A549 (cell line): ENCODE data around the gene CCDC85B. TPM values are rescaled to one million over a fixed set of nuclear protein-coding genes. Genes with fewer than 3 reads are reported as not detected.

Experiments used
- ATAC-seq, 2 experiments: fragments of 200-7000 bp in 1 of 2; fragments of >200 bp in 1 of 2; cut with Nextera tagmentation in 1 of 2; cut with Tn5 transposase in 1 of 2; 3 replicates each; pipeline versions ENCODE4 v1.8.0 to v1.9.1; 2018 to 2020; ENCODE audit warnings: mild to moderate bottlenecking in 1 of 2, moderate library complexity in 1 of 2
- CTCF ChIA-PET: fragments of 300-600 bp; sonication (Branson Sonifier 250); formaldehyde crosslinking; extraction: SDS; loops from one replicate; lab custom pipeline; 2021; ENCODE audit warnings: antibody characterized with exemption, inconsistent platforms; lab: Yijun Ruan, JAX
- POLR2A ChIA-PET: fragments of 350-600 bp; formaldehyde crosslinking; extraction: SDS; loops from one replicate; lab custom pipeline; 2021; ENCODE audit warnings: antibody characterized with exemption, inconsistent platforms; lab: Yijun Ruan, JAX
- DNase-seq, 2 experiments: peaks; one replicate each; pipeline versions ENCODE4 v3.0.0 to v3.0.0-alpha.2; 2011 to 2016; ENCODE audit warnings: low read depth in 1 of 2, low spot score in 1 of 2
- FAIRE-seq: peaks from 2 replicates; lab custom pipeline; 2011; peaks lifted over from hg19 to GRCh38; lab: Jason Lieb, UNC
- H3K27ac ChIP-seq, 2 experiments: fragments of >200 bp; sonication (Bioruptor Twin); formaldehyde crosslinking; 3 replicates each; pipeline ENCODE4 v1.5.1; 2016 to 2017
- H3K4me1 ChIP-seq: fragments of >200 bp; sonication (Bioruptor Twin); formaldehyde crosslinking; 3 replicates; pipeline ENCODE4 v1.6.1; 2016
- H3K4me2 ChIP-seq: fragments of >200 bp; sonication (Bioruptor Twin); formaldehyde crosslinking; 3 replicates; pipeline ENCODE4 v1.6.1; 2016
- H3K4me3 ChIP-seq: fragments of >200 bp; sonication (Bioruptor Twin); formaldehyde crosslinking; 3 replicates; pipeline ENCODE4 v1.5.1; 2016
- H3K9me3 ChIP-seq: fragments of >200 bp; sonication (Bioruptor Twin); formaldehyde crosslinking; 3 replicates; pipeline ENCODE4 v1.6.1; 2016
- BHLHE40 ChIP-seq: IDR thresholded peaks from 2 replicates; pipeline ENCODE4 v1.6.1; 2012; ENCODE audit warnings: low read depth, low read length, inconsistent platforms
- CBX8 ChIP-seq: fragments of 200-600 bp; sonication (generic); IDR thresholded peaks from 2 replicates; pipeline ENCODE4 v1.6.1; 2016
- CEBPB ChIP-seq, 2 experiments: fragments of >200 bp in 1 of 2; sonication (Bioruptor Twin) in 1 of 2; formaldehyde crosslinking in 1 of 2; IDR thresholded peaks; 2 replicates each; pipeline ENCODE4 v1.6.1; 2012 to 2016
- CHD4 ChIP-seq: fragments of 200-600 bp; sonication (generic); IDR thresholded peaks from 2 replicates; pipeline ENCODE4 v1.6.1; 2016; ENCODE audit warnings: antibody characterized with exemption, mild to moderate bottlenecking, borderline replicate concordance
- EHF ChIP-seq: fragments of 250-450 bp; sonication (Bioruptor Pico); IDR thresholded peaks from 2 replicates; pipeline ENCODE4 v1.5.0; 2020; ENCODE audit warnings: mild to moderate bottlenecking
- EHMT2 ChIP-seq: fragments of 200-600 bp; sonication (generic); IDR thresholded peaks from 2 replicates; pipeline ENCODE4 v1.6.1; 2016; ENCODE audit warnings: antibody characterized with exemption, low read depth, mild to moderate bottlenecking, moderate library complexity
- ESRRA ChIP-seq: fragments of 150-350 bp; IDR thresholded peaks from 2 replicates; pipeline ENCODE4 v1.6.1; 2014; ENCODE audit warnings: mild to moderate bottlenecking, low read length, borderline replicate concordance
- FOSB ChIP-seq: fragments of 250-450 bp; sonication (Bioruptor Pico); IDR thresholded peaks from 2 replicates; pipeline ENCODE4 v1.5.0; 2020; ENCODE audit warnings: mild to moderate bottlenecking, moderate library complexity
- FOSL2 ChIP-seq, 2 experiments: fragments of 450-650 bp in 1 of 2; fragments of >200 bp in 1 of 2; sonication (Bioruptor Twin) in 1 of 2; formaldehyde crosslinking; IDR thresholded peaks; 2 replicates each; pipeline versions ENCODE4 v1.5.0 to v1.6.1; 2016 to 2020; ENCODE audit warnings: mild to moderate bottlenecking in 1 of 2, moderate library complexity in 1 of 2
- HES2 ChIP-seq: fragments of >200 bp; sonication (Bioruptor Twin); formaldehyde crosslinking; IDR thresholded peaks from 2 replicates; pipeline ENCODE4 v1.6.1; 2016
- HOXA7 ChIP-seq: fragments of 250-450 bp; sonication (Bioruptor Pico); IDR thresholded peaks from 2 replicates; pipeline ENCODE4 v1.5.0; 2020; ENCODE audit warnings: mild to moderate bottlenecking, moderate library complexity
- JUNB ChIP-seq: fragments of >200 bp; sonication (Bioruptor Twin); formaldehyde crosslinking; IDR thresholded peaks from 2 replicates; pipeline ENCODE4 v1.6.1; 2016
- KDM1A ChIP-seq: fragments of 200-600 bp; sonication (generic); IDR thresholded peaks from 2 replicates; pipeline ENCODE4 v1.6.1; 2016; ENCODE audit warnings: low read depth, mild to moderate bottlenecking
- KDM5A ChIP-seq: fragments of 200-600 bp; sonication (generic); IDR thresholded peaks from 2 replicates; pipeline ENCODE4 v1.6.1; 2016; ENCODE audit warnings: antibody characterized with exemption, mild to moderate bottlenecking
- MAZ ChIP-seq: fragments of 150-350 bp; IDR thresholded peaks from 2 replicates; pipeline ENCODE4 v1.6.1; 2014; ENCODE audit warnings: antibody characterized with exemption, low read depth, low read length, borderline replicate concordance
- MYC ChIP-seq: IDR thresholded peaks from 2 replicates; pipeline ENCODE4 v1.6.1; 2012; ENCODE audit warnings: mild to moderate bottlenecking, inconsistent platforms, low read length, improper control_type of control experiment, borderline replicate concordance
- NFE2L2 ChIP-seq: fragments of 150-350 bp; conservative IDR thresholded peaks from 2 replicates; pipeline ENCODE4 v1.6.1; 2014; ENCODE audit warnings: low read length
- PHF8 ChIP-seq: fragments of 200-600 bp; sonication (generic); IDR thresholded peaks from 2 replicates; pipeline ENCODE4 v1.6.1; 2016; ENCODE audit warnings: low read depth, mild to moderate bottlenecking, antibody characterized with exemption, moderate library complexity, borderline replicate concordance
- POLR2A ChIP-seq: IDR thresholded peaks from 2 replicates; pipeline ENCODE4 v1.6.1; 2012; ENCODE audit warnings: mild to moderate bottlenecking, low read length
- RCOR1 ChIP-seq: fragments of 150-350 bp; IDR thresholded peaks from 2 replicates; pipeline ENCODE4 v1.6.1; 2014; ENCODE audit warnings: antibody characterized with exemption, low read length, low read depth
- RFX5 ChIP-seq: fragments of 450-650 bp; IDR thresholded peaks from 2 replicates; pipeline ENCODE4 v1.7.1; 2014; ENCODE audit warnings: antibody characterized with exemption, mild to moderate bottlenecking, moderate library complexity
- SMC3 ChIP-seq: fragments of >200 bp; sonication (Bioruptor Twin); formaldehyde crosslinking; IDR thresholded peaks from 3 replicates; pipeline ENCODE4 v1.6.1; 2018; ENCODE audit warnings: inconsistent platforms
- ZC3H11A ChIP-seq: fragments of 450-650 bp; IDR thresholded peaks from 2 replicates; pipeline ENCODE4 v1.6.1; 2014; ENCODE audit warnings: antibody characterized with exemption, mild to moderate bottlenecking
- ZNF302 ChIP-seq: fragments of 250-450 bp; sonication (Bioruptor Pico); IDR thresholded peaks from 2 replicates; pipeline ENCODE4 v1.9.0; 2021; ENCODE audit warnings: inconsistent platforms, mild to moderate bottlenecking, moderate library complexity
- WGBS: methylation state at CpG from one replicate; pipeline ENCODE4 v1.1.6; 2017; ENCODE audit errors: missing lambda C conversion rate; 5-methylcytosine and 5-hydroxymethylcytosine counted together
- polyA plus RNA-seq, 4 experiments: library from polyadenylated mRNA; depleted of rRNA in 3 of 4; stranded (reverse); fragments of >200 nt; fragmentation: RNase III in 1 of 4; extraction: RNeasy Plus Mini Kit Qiagen cat#74134 plus additional on column Dnase treatment in 1 of 4; gene quantifications; 2 replicates in 3 of 4; 3 replicates in 1 of 4; pipeline ENCODE4 v1.2.3, GENCODE V29; 2011 to 2017

Gene CCDC85B
- polyA plus RNA-seq, 2 of the 4 experiments (the other 2 are of a cell fraction), result 7.3 to 27.5 TPM

- CTCF ChIA-PET, result interaction anchor here (0.8 to 7.6 kb wide), 8 partner anchors 7 to 160 kb away, joined by 3 to 195 read pairs (median 4); partner anchors contain the start of genes CCDC85B, CTSW, EFEMP2 and FIBP
- Histone ChIP-seq H3K4me1 (peaks cover 10% of the 10 kb centered on the region), H3K9me3 (no peaks in the 10 kb centered on the region), H3K4me3 (no peak overlapping the region; the same call in 2 of the 3 replicates)
- TF ChIP-seq MYC, result no peak
- TF ChIP-seq CEBPB (IDR thresholded peaks at IDR 0.05), result no peak
- TF ChIP-seq SMC3, result no peak
- TF ChIP-seq FOSL2 (IDR thresholded peaks at IDR 0.05), result no peak
- no peak for TF ChIP-seq FOSL2 (CRISPR knock-in tag; IDR thresholded peaks at IDR 0.05)
- no peak for TF ChIP-seq HOXA7 (CRISPR knock-in tag)
- TF ChIP-seq POLR2A, result no peak
- TF ChIP-seq CHD4, result no peak
- TF ChIP-seq RFX5, result no peak
- no peak for TF ChIP-seq FOSB (CRISPR knock-in tag)
- no peak for TF ChIP-seq KDM5A
- TF ChIP-seq PHF8, result no peak
- no peak for TF ChIP-seq ESRRA
- TF ChIP-seq, all 56 proteins: peak for 0
- Histone ChIP-seq H3K27ac (peak overlapping the region in 1 of 2 experiments; percentile 96; a peak in 3 of 6 replicates), H3K4me2 (peak overlapping the region; percentile 87)
- ATAC-seq, result no peak
- 100% methylated on average over 5 of the region's 5 CpGs for WGBS
- FAIRE-seq, result no peak
- POLR2A ChIA-PET, result interaction anchor here (1.3 kb wide), 1 partner anchor 28 kb away, joined by 4 read pairs; the partner anchor contains the start of gene CCDC85B
- DNase-seq, result no peak
Observed at GRCh38 chr11:65862191-65862735, 28.2 kb upstream of the CCDC85B start.

- ATAC-seq, result no peak
- Histone ChIP-seq H3K27ac (no peak overlapping the region), H3K4me3 (no peak overlapping the region)
- ChIA-PET CTCF (interaction anchor here (0.8 to 7.6 kb wide), 9 partner anchors 6 to 126 kb away, joined by 3 to 195 read pairs (median 4); partner anchors contain the start of genes CCDC85B, CTSW, EFEMP2 and FIBP), POLR2A (interaction anchor here (1.3 kb wide), 1 partner anchor 27 kb away, joined by 4 read pairs; the partner anchor contains the start of gene CCDC85B)
- WGBS, result 90% methylated on average over 24 of the region's 24 CpGs
- TF ChIP-seq SMC3 (no peak), EHF (no peak), CBX8 (no peak), NFE2L2 (no peak), MAZ (no peak), HES2 (no peak), EHMT2 (no peak), ZNF302 (no peak), MYC (no peak), KDM1A (no peak)
- TF ChIP-seq, all 56 proteins: peak for 0
- no peaks in the 10 kb centered on the region for H3K9me3 ChIP-seq
- H3K4me1 ChIP-seq, result peaks cover 10% of the 10 kb centered on the region
- no peak overlapping the region for H3K4me2 ChIP-seq
- DNase-seq (no peak), FAIRE-seq (no peak)
Observed at GRCh38 chr11:65862941-65863888, 27.3 kb upstream of the CCDC85B start.

- Histone ChIP-seq H3K4me3 (no peak overlapping the region), H3K9me3 (no peaks in the 10 kb centered on the region), H3K4me1 (peaks cover 10% of the 10 kb centered on the region), H3K27ac (no peak overlapping the region), H3K4me2 (no peak overlapping the region)
- 87% methylated on average over 9 of the region's 12 CpGs for WGBS
- CTCF ChIA-PET, result interaction anchor here (1.0 to 7.6 kb wide), 4 partner anchors 10 to 23 kb away, joined by 3 to 195 read pairs (median 4); partner anchors contain the start of genes CCDC85B and FIBP
- TF ChIP-seq BHLHE40, result no peak
- TF ChIP-seq JUNB, result no peak
- no peak for TF ChIP-seq ESRRA
- no peak for TF ChIP-seq RCOR1
- no peak for TF ChIP-seq ZC3H11A
- DNase-seq, result no peak
- no peak for ATAC-seq
- POLR2A ChIA-PET, result no interaction called here
- FAIRE-seq, result no peak
Observed at GRCh38 chr11:65863889-65864705, 26.4 kb upstream of the CCDC85B start.
